NB4 (cell line): ENCODE measurements around the gene OR13C2.
"Not testable (repeated sequence)": the region's sequence is repeated elsewhere in the genome, so short reads cannot be mapped to it uniquely, and the experiment has no call there.

ENCODE experiments used
- DNase-seq: peaks from one replicate; pipeline ENCODE4 v3.0.0; 2010; ENCODE audit warnings: low read depth
- H3K4me3 ChIP-seq: one replicate; pipeline ENCODE4 v1.5.1; 2011; ENCODE audit warnings: mild to moderate bottlenecking, low read depth, low read length, moderate library complexity
- CTCF ChIP-seq: IDR thresholded peaks from one replicate; pipeline ENCODE4 v1.5.1; 2012; ENCODE audit warnings: low read depth, low read length
- MYC ChIP-seq: IDR thresholded peaks from 2 replicates; pipeline ENCODE4 v1.6.1; 2011; ENCODE audit warnings: low read depth, low read length
- POLR2A ChIP-seq: IDR thresholded peaks from 2 replicates; pipeline ENCODE4 v1.6.1; 2011; ENCODE audit warnings: mild to moderate bottlenecking; ENCODE audit not compliant: insufficient read length; ENCODE audit errors: extremely low read depth
- TF ChIP-seq, protein P1 (sequence below): IDR thresholded peaks from 2 replicates; pipeline ENCODE4 v1.6.1; 2011; ENCODE audit warnings: low read depth, low read length

OR13C2 gene, protein sequence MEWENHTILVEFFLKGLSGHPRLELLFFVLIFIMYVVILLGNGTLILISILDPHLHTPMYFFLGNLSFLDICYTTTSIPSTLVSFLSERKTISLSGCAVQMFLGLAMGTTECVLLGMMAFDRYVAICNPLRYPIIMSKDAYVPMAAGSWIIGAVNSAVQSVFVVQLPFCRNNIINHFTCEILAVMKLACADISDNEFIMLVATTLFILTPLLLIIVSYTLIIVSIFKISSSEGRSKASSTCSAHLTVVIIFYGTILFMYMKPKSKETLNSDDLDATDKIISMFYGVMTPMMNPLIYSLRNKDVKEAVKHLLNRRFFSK

DNA sequence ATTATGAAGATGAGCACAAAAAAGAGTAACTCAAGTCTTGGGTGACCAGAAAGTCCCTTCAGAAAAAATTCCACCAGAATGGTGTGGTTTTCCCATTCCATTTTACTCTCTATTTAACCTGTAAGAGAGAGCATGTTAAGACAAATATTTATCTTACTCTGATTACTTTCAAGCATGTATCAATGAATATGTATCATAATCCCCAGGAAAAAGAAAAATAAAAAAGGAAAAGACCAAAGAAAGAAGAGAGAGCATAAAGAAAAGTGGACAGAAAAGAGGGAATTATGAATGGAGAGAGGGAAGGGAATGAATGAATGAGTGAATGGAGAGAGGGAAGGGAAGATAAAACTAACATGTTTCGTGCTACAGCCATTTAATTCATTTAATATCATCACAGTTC is at the start of gene OR13C2:
TSS of gene OR13C2 (minus strand) at position 101 of the 400 bp plus-strand sequence. CDS start at position 101, 0 bp downstream.
- not testable (repeated sequence) for DNase-seq, H3K4me3 ChIP-seq

DNA sequence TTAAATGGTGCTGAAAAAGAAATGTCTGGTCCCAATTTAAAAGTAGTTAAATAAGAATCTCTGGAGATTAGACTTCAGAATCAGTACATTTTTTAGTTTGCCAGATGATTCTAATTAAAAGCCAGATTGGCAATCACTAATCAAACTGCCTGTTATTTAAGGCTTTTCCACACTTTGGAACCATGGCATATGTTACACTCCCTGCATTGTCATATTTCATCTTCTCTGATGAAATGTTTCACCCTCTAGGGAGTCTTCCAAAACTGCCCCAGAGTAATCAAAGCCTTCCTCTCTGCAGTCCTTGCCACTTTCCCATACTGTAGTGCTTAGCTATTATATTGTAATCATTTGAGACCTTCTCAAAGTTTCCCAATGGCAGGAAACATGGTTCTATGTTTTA is 30.0 kb upstream of the OR13C2 start:
- TF ChIP-seq, protein P1, sequence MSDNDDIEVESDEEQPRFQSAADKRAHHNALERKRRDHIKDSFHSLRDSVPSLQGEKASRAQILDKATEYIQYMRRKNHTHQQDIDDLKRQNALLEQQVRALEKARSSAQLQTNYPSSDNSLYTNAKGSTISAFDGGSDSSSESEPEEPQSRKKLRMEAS = no peak
- no peak for TF ChIP-seq POLR2A
- no peak for TF ChIP-seq MYC
- no peak for TF ChIP-seq CTCF
- H3K4me3 ChIP-seq = no peak overlapping the region
- DNase-seq = no peak

DNA sequence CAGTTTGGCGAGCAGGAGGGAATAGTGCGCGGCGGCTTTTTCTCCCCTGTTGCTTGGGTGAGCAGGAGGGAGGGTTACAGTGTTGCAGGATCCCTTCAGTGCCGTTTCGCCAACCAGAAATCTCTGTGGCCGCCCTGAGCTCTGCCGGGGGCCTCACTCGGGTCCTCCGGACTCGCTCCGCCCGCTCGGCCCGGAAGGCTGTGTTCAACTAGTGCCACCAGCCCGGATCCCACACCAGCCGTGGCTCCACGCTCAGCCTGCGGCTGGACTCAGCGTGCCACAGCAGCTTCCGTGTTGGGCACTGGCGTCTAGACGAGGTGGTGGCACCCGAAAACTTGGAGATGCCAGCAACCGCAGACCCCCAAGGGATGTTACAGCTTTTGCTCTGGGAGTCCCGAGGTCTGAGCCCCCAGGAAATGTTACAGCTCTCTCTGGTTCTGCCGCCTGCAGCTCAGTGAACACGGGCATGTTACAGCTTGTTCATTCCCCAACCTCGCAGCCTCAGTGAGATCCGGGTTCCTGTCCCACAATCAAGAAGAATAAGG is 28.6 kb upstream of the OR13C2 start:
- TF ChIP-seq CTCF (no peak), MYC (no peak), POLR2A (no peak)
- TF ChIP-seq, protein P1 = no peak
- no peak for DNase-seq

GRCh38 chr9:104625964-104626363 is 20.5 kb upstream of the OR13C2 start:
- H3K4me3 ChIP-seq = not testable (repeated sequence)
- peak; percentile 37 for DNase-seq

More for the DNA sequence above, 28.6 kb upstream of the OR13C2 start:
- H3K4me3 ChIP-seq = no peak overlapping the region

DNA sequence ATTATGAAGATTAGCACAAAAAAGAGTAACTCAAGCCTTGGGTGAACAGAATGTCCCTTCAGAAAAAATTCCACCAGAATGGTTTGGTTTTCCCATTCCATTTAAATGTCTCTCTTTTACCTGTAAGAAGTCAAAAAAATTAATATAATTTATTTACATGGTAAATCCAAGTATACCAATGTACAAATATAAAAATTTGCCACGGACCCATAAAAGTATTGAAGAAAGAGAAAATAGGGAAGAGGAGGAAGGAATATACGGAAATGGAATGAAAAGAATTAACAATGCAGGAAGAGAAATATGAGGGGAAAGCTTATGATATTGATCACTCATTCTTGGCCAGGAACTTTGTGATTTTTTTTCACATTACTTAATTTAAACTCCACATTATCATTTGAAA is 12.7 kb upstream of the OR13C2 start, which contains the start of gene OR13C9:
TSS of gene OR13C9 (minus strand) at position 101 of the 400 bp plus-strand sequence. CDS start at position 101, 0 bp downstream.
- no peak for TF ChIP-seq POLR2A
- TF ChIP-seq CTCF = no peak
- TF ChIP-seq, protein P1 = no peak
- no peak for TF ChIP-seq MYC

DNA sequence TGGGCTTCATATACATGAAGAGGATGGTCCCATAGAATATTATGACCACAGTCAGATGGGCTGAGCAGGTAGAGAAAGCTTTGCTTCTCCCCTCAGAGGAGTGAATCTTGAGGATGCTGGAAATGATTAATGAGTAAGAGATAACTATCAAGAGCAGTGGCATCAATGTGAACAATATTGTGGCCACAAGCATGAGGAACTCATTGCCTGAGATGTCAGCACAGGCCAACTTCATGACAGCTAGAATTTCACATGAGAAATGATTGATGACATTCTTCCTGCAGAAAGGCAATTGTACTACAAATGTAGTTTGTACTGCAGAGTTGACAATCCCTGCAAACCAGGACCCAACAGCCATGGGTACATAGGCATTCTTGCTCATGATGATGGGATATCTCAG is 12.0 kb upstream of the OR13C2 start:
- H3K4me3 ChIP-seq = no peak overlapping the region
- DNase-seq = no peak

More for the DNA sequence above, 12.7 kb upstream of the OR13C2 start, which contains the start of gene OR13C9:
- H3K4me3 ChIP-seq = no peak within 1 kb of the TSS
- no peak for DNase-seq

More for the DNA sequence above, 12.0 kb upstream of the OR13C2 start:
- no peak for TF ChIP-seq POLR2A
- TF ChIP-seq MYC = no peak
- TF ChIP-seq, protein P1 = no peak
- no peak for TF ChIP-seq CTCF
